MM.1S (cell line): ENCODE results near the gene IL22RA2.

Experiments
- DNase-seq: peaks from one replicate; pipeline ENCODE4 v3.0.0-alpha.2; 2015
- H2AFZ ChIP-seq: fragments of 300-600 bp; sonication (generic); 2 replicates; pipeline ENCODE4 v1.6.0; 2016; ENCODE audit warnings: antibody characterized with exemption, low read length
- H3F3A ChIP-seq: fragments of 300-600 bp; sonication (generic); 2 replicates; pipeline ENCODE4 v1.6.1; 2016; ENCODE audit warnings: mild to moderate bottlenecking, antibody characterized with exemption, low read length, moderate library complexity, mixed read lengths; ENCODE audit not compliant: insufficient read depth
- H3K27ac ChIP-seq: fragments of 300-600 bp; sonication (generic); 2 replicates; pipeline ENCODE4 v1.5.1; 2016; ENCODE audit warnings: mild to moderate bottlenecking, low read length
- H3K27me3 ChIP-seq: fragments of 300-600 bp; sonication (generic); replicated peaks from 2 replicates; pipeline ENCODE4 v1.6.0; 2016; ENCODE audit warnings: low read length; ENCODE audit not compliant: insufficient read depth
- H3K36me3 ChIP-seq: fragments of 300-600 bp; sonication (generic); replicated peaks from 2 replicates; pipeline ENCODE4 v1.6.1; 2016; ENCODE audit warnings: mild to moderate bottlenecking, low read length, mixed read lengths; ENCODE audit not compliant: insufficient read depth
- H3K4me1 ChIP-seq: fragments of 300-600 bp; sonication (generic); 2 replicates; pipeline ENCODE4 v1.6.1; 2016; ENCODE audit warnings: low read length, mixed read lengths
- H3K4me2 ChIP-seq: fragments of 300-600 bp; sonication (generic); 2 replicates; pipeline ENCODE4 v1.6.0; 2016; ENCODE audit warnings: low read depth, low read length
- H3K4me3 ChIP-seq: fragments of 300-600 bp; sonication (generic); 2 replicates; pipeline ENCODE4 v1.5.1; 2016; ENCODE audit warnings: low read length, mixed read lengths
- H3K79me2 ChIP-seq: fragments of 300-600 bp; sonication (generic); 2 replicates; pipeline ENCODE4 v1.6.1; 2016; ENCODE audit warnings: mixed run types, low read length, mixed read lengths
- H3K9ac ChIP-seq: fragments of 300-600 bp; sonication (generic); 2 replicates; pipeline ENCODE4 v1.6.1; 2016; ENCODE audit warnings: low read length, mixed read lengths
- H3K9me2 ChIP-seq: fragments of 300-600 bp; sonication (generic); replicated peaks from 2 replicates; pipeline ENCODE4 v1.6.1; 2016; ENCODE audit warnings: mild to moderate bottlenecking, low read length, mixed read lengths; ENCODE audit not compliant: insufficient read depth
- H3K9me3 ChIP-seq: fragments of 300-600 bp; sonication (generic); replicated peaks from 2 replicates; pipeline ENCODE4 v1.6.1; 2016; ENCODE audit warnings: mild to moderate bottlenecking, low read length, mixed read lengths; ENCODE audit not compliant: insufficient read depth
- H4K20me1 ChIP-seq: fragments of 300-600 bp; sonication (generic); 2 replicates; pipeline ENCODE4 v1.6.1; 2016; ENCODE audit warnings: mild to moderate bottlenecking, low read length, moderate library complexity, mixed read lengths; ENCODE audit not compliant: insufficient read depth
- CTCF ChIP-seq: fragments of 300-600 bp; sonication (generic); IDR thresholded peaks from 2 replicates; pipeline ENCODE4 v1.5.1; 2016; ENCODE audit warnings: antibody characterized with exemption, low read length, mixed read lengths
- EZH2 ChIP-seq: fragments of 300-600 bp; sonication (generic); optimal IDR thresholded peaks from 2 replicates; pipeline ENCODE3; 2017; ENCODE audit warnings: low read depth, mild to moderate bottlenecking, antibody characterized with exemption, low read length, mixed read lengths
- EZH2phosphoT487 ChIP-seq: fragments of 300-600 bp; sonication (generic); IDR thresholded peaks from 2 replicates; pipeline ENCODE4 v1.6.1; 2018; ENCODE audit warnings: antibody characterized with exemption, low read length

The IL22RA2 gene

GRCh38 chr6:137147195-137147594, 26.2 kb downstream of the IL22RA2 start:
- Histone ChIP-seq H2AFZ (no peak overlapping the region), H3K36me3 (no peaks in the 10 kb centered on the region)

GRCh38 chr6:137146206-137146605, 27.2 kb downstream of the IL22RA2 start:
- no peaks in the 10 kb centered on the region for H3F3A ChIP-seq
- H2AFZ ChIP-seq = no peak overlapping the region
- DNase-seq = no peak
- TF ChIP-seq EZH2 (no peak), CTCF (no peak), EZH2phosphoT487 (no peak)
- H3K4me1 ChIP-seq = no peaks in the 10 kb centered on the region
- H4K20me1 ChIP-seq = no peaks in the 10 kb centered on the region
- no peak overlapping the region for H3K27ac ChIP-seq
- no peaks in the 10 kb centered on the region for H3K36me3 ChIP-seq
- no peak overlapping the region for H3K4me2 ChIP-seq
- H3K79me2 ChIP-seq = no peaks in the 10 kb centered on the region
- H3K27me3 ChIP-seq = no peaks in the 10 kb centered on the region
- H3K9me3 ChIP-seq = no peaks in the 10 kb centered on the region
- H3K4me3 ChIP-seq = no peak overlapping the region
- H3K9ac ChIP-seq = no peak overlapping the region
- H3K9me2 ChIP-seq = no peaks in the 10 kb centered on the region

More at GRCh38 chr6:137147195-137147594, 26.2 kb downstream of the IL22RA2 start:
- Histone ChIP-seq H3K9me2 (no peaks in the 10 kb centered on the region), H3F3A (no peaks in the 10 kb centered on the region), H3K9me3 (no peaks in the 10 kb centered on the region), H3K27me3 (no peaks in the 10 kb centered on the region), H3K9ac (no peak overlapping the region), H4K20me1 (no peaks in the 10 kb centered on the region), H3K4me2 (no peak overlapping the region), H3K4me3 (no peak overlapping the region), H3K79me2 (no peaks in the 10 kb centered on the region), H3K27ac (no peak overlapping the region), H3K4me1 (no peaks in the 10 kb centered on the region)
- DNase-seq = no peak
- TF ChIP-seq EZH2phosphoT487 (no peak), CTCF (no peak), EZH2 (no peak)

GRCh38 chr6:137145421-137145820, 28.0 kb downstream of the IL22RA2 start:
- TF ChIP-seq CTCF = no peak
- TF ChIP-seq EZH2phosphoT487 = no peak
- TF ChIP-seq EZH2 = no peak
- no peaks in the 10 kb centered on the region for H3K27me3 ChIP-seq
- H3K9me2 ChIP-seq = no peaks in the 10 kb centered on the region
- no peak overlapping the region for H2AFZ ChIP-seq
- H3K36me3 ChIP-seq = no peaks in the 10 kb centered on the region
- H3F3A ChIP-seq = no peaks in the 10 kb centered on the region
- no peak for DNase-seq
- no peak overlapping the region for H3K9ac ChIP-seq
- no peaks in the 10 kb centered on the region for H3K4me1 ChIP-seq
- H3K27ac ChIP-seq = no peak overlapping the region
- H3K4me3 ChIP-seq = no peak overlapping the region
- no peaks in the 10 kb centered on the region for H3K79me2 ChIP-seq
- H3K9me3 ChIP-seq = no peaks in the 10 kb centered on the region
- H4K20me1 ChIP-seq = no peaks in the 10 kb centered on the region
- no peak overlapping the region for H3K4me2 ChIP-seq
